ENCODE results near the gene TOMM34. TPM values are rescaled to one million over a fixed set of nuclear protein-coding genes. Genes with fewer than 3 reads are reported as not detected.

TOMM34 gene
- total RNA-seq, 3 donors from 2014 or later (not counting 1 experiment from before 2014, with no cell fraction given): 8.5 to 9.2 (median 8.8) TPM

GRCh38 chr20:44956410-44956809, 3.8 kb downstream of the TOMM34 start:
- TF ChIP-seq CTCF (IDR thresholded peaks at IDR 0.05): no peak
- no peak overlapping the region for H3K27ac Mint-ChIP-seq
- H3K27ac ChIP-seq (ENCODE audit: low read length): no peak overlapping the region
- peaks cover 33% of the 10 kb centered on the region for H3K36me3 ChIP-seq (ENCODE audit: control insufficient read depth, insufficient read depth, low read length)
- peaks cover 13% of the 10 kb centered on the region for H3K4me1 ChIP-seq (ENCODE audit: control insufficient read depth, insufficient read depth, low read length)
- no peak for ATAC-seq
- intact Hi-C loops (cut with micrococcal nuclease): loop anchor here (5.0 kb wide), 2 partner anchors 36 to 141 kb away; no protein-coding TSS in a partner anchor
- peaks cover 35 to 49% of the 10 kb centered on the region in 2 donors for H3K4me1 Mint-ChIP-seq
- no peak overlapping the region for H3K4me3 ChIP-seq (ENCODE audit: low read length)
- H3K4me3 Mint-ChIP-seq: no peak overlapping the region
- no peak for DNase-seq
- peaks cover 8% of the 10 kb centered on the region for H3K36me3 Mint-ChIP-seq
- WGBS (ENCODE audit: insufficient coverage): 97% methylated on average over 2 of the region's 3 CpGs
- H3K27me3 ChIP-seq (ENCODE audit: control insufficient read depth, insufficient read depth, low read length): no peaks in the 10 kb centered on the region
- no peaks in the 10 kb centered on the region for H3K9me3 Mint-ChIP-seq
- H3K9me3 ChIP-seq (ENCODE audit: control insufficient read depth, insufficient read depth, low read length): no peaks in the 10 kb centered on the region
- no peaks in the 10 kb centered on the region for H3K27me3 Mint-ChIP-seq (ENCODE audit: low read depth in 2 of 2)

- peaks cover 8% of the 10 kb centered on the region for H3K36me3 Mint-ChIP-seq
- no peak overlapping the region for H3K4me3 ChIP-seq (ENCODE audit: low read length)
- no peaks in the 10 kb centered on the region for H3K9me3 ChIP-seq (ENCODE audit: control insufficient read depth, insufficient read depth, low read length)
- intact Hi-C loops (cut with micrococcal nuclease): loop anchor here (5.0 kb wide), 2 partner anchors 37 to 142 kb away; no protein-coding TSS in a partner anchor
- no peak for ATAC-seq
- no peaks in the 10 kb centered on the region for H3K27me3 ChIP-seq (ENCODE audit: control insufficient read depth, insufficient read depth, low read length)
- 61% methylated on average over 4 of the region's 4 CpGs for WGBS (ENCODE audit: insufficient coverage)
- no peaks in the 10 kb centered on the region for H3K27me3 Mint-ChIP-seq (ENCODE audit: low read depth in 2 of 2)
- H3K4me1 ChIP-seq (ENCODE audit: control insufficient read depth, insufficient read depth, low read length): peaks cover 9% of the 10 kb centered on the region
- H3K27ac Mint-ChIP-seq: no peak overlapping the region
- no peak overlapping the region for H3K27ac ChIP-seq (ENCODE audit: low read length)
- no peaks in the 10 kb centered on the region for H3K9me3 Mint-ChIP-seq
- TF ChIP-seq CTCF (IDR thresholded peaks at IDR 0.05): no peak
- DNase-seq: no peak
- peaks cover 45% of the 10 kb centered on the region for H3K36me3 ChIP-seq (ENCODE audit: control insufficient read depth, insufficient read depth, low read length)
- H3K4me3 Mint-ChIP-seq: no peak overlapping the region
- H3K4me1 Mint-ChIP-seq: peaks cover 26 to 42% of the 10 kb centered on the region in 2 donors
Observed at GRCh38 chr20:44955270-44955669, 4.9 kb downstream of the TOMM34 start.

- peaks cover 8% of the 10 kb centered on the region for H3K36me3 Mint-ChIP-seq
- TF ChIP-seq CTCF (IDR thresholded peaks at IDR 0.05): no peak
- intact Hi-C loops (cut with micrococcal nuclease): no loop called here
- no peaks in the 10 kb centered on the region for H3K9me3 ChIP-seq (ENCODE audit: control insufficient read depth, insufficient read depth, low read length)
- no peaks in the 10 kb centered on the region for H3K27me3 Mint-ChIP-seq (ENCODE audit: low read depth in 2 of 2)
- no peak for ATAC-seq
- 100% methylated on average over 5 of the region's 5 CpGs for whole genome bisulfite sequencing (ENCODE audit: insufficient coverage)
- DNase-seq: no peak
- H3K4me1 Mint-ChIP-seq: peaks cover 17 to 41% of the 10 kb centered on the region in 2 donors
- no peak overlapping the region for H3K4me3 Mint-ChIP-seq
- H3K9me3 Mint-ChIP-seq: no peaks in the 10 kb centered on the region
- H3K27ac ChIP-seq (ENCODE audit: low read length): no peak overlapping the region
- H3K4me3 ChIP-seq (ENCODE audit: low read length): no peak overlapping the region
- H3K27me3 ChIP-seq (ENCODE audit: control insufficient read depth, insufficient read depth, low read length): no peaks in the 10 kb centered on the region
- H3K36me3 ChIP-seq (ENCODE audit: control insufficient read depth, insufficient read depth, low read length): peaks cover 50% of the 10 kb centered on the region
- H3K4me1 ChIP-seq (ENCODE audit: control insufficient read depth, insufficient read depth, low read length): peaks cover 2% of the 10 kb centered on the region
- no peak overlapping the region for H3K27ac Mint-ChIP-seq
Observed at GRCh38 chr20:44954211-44954610, 6.0 kb downstream of the TOMM34 start.

GRCh38 chr20:44952731-44953130, 7.5 kb downstream of the TOMM34 start:
- peak overlapping the region in 1 of 2 donors; percentile 2 for H3K27ac Mint-ChIP-seq
- no peak overlapping the region for H3K4me3 Mint-ChIP-seq
- H3K27me3 Mint-ChIP-seq (ENCODE audit: low read depth in 2 of 2): no peaks in the 10 kb centered on the region
- no peaks in the 10 kb centered on the region for H3K27me3 ChIP-seq (ENCODE audit: control insufficient read depth, insufficient read depth, low read length)
- no peaks in the 10 kb centered on the region for H3K9me3 ChIP-seq (ENCODE audit: control insufficient read depth, insufficient read depth, low read length)
- ATAC-seq: no peak
- H3K36me3 ChIP-seq (ENCODE audit: control insufficient read depth, insufficient read depth, low read length): peaks cover 63% of the 10 kb centered on the region
- intact Hi-C loops (cut with micrococcal nuclease): no loop called here
- H3K4me3 ChIP-seq (ENCODE audit: low read length): no peak overlapping the region
- no peaks in the 10 kb centered on the region for H3K9me3 Mint-ChIP-seq
- peaks cover 3 to 30% of the 10 kb centered on the region in 2 donors for H3K4me1 Mint-ChIP-seq
- WGBS (ENCODE audit: insufficient coverage): 93% methylated on average over 1 of the region's 1 CpG
- peaks cover 8% of the 10 kb centered on the region for H3K36me3 Mint-ChIP-seq
- no peak for TF ChIP-seq CTCF (IDR thresholded peaks at IDR 0.05)
- H3K4me1 ChIP-seq (ENCODE audit: control insufficient read depth, insufficient read depth, low read length): no peaks in the 10 kb centered on the region
- no peak for DNase-seq
- no peak overlapping the region for H3K27ac ChIP-seq (ENCODE audit: low read length)

Measured in natural killer cell (primary cell).